Adipocyte (in vitro differentiated cells): ENCODE results near the gene DCTD.

Experiments used
- DNase-seq: peaks from one replicate; pipeline ENCODE4 v3.0.0-alpha.2; 2015; ENCODE audit warnings: low read depth
- H3K27me3 ChIP-seq: replicated peaks from 2 replicates; pipeline ENCODE4 v1.7.0; 2013; ENCODE audit warnings: mild to moderate bottlenecking, low read length, moderate library complexity; ENCODE audit not compliant: control insufficient read depth, insufficient read depth
- H3K36me3 ChIP-seq: 2 replicates; pipeline ENCODE4 v1.7.0; 2013; ENCODE audit warnings: low read length, mild to moderate bottlenecking, moderate library complexity; ENCODE audit not compliant: control insufficient read depth, insufficient read depth, severe bottlenecking
- H3K4me1 ChIP-seq: 2 replicates; pipeline ENCODE4 v1.7.0; 2013; ENCODE audit warnings: mild to moderate bottlenecking, low read length, moderate library complexity; ENCODE audit not compliant: control insufficient read depth, insufficient read depth
- H3K4me3 ChIP-seq: 2 replicates; pipeline ENCODE4 v1.7.0; 2013; ENCODE audit warnings: mild to moderate bottlenecking, low read length, moderate library complexity
- H3K9ac ChIP-seq: 2 replicates; pipeline ENCODE4 v1.7.0; 2013; ENCODE audit warnings: mild to moderate bottlenecking, low read length, moderate library complexity
- H3K9me3 ChIP-seq: 2 replicates; pipeline ENCODE4 v1.7.0; 2013; ENCODE audit warnings: mild to moderate bottlenecking, low read length, moderate library complexity; ENCODE audit not compliant: control insufficient read depth

DCTD gene

GRCh38 chr4:182930889-182931288 is 13.7 kb upstream of the DCTD start:
- H3K9me3 ChIP-seq: no peaks in the 10 kb centered on the region

GRCh38 chr4:182929296-182929695 is 12.1 kb upstream of the DCTD start:
- Histone ChIP-seq H3K27me3 (no peaks in the 10 kb centered on the region), H3K4me3 (no peak overlapping the region), H3K9ac (no peak overlapping the region), H3K9me3 (no peaks in the 10 kb centered on the region), H3K4me1 (no peaks in the 10 kb centered on the region), H3K36me3 (no peaks in the 10 kb centered on the region)
- peak; percentile 79 for DNase-seq

More at GRCh38 chr4:182930889-182931288, 13.7 kb upstream of the DCTD start:
- Histone ChIP-seq H3K4me1 (no peaks in the 10 kb centered on the region), H3K36me3 (no peaks in the 10 kb centered on the region), H3K4me3 (no peak overlapping the region), H3K27me3 (no peaks in the 10 kb centered on the region), H3K9ac (no peak overlapping the region)
- no peak for DNase-seq

GRCh38 chr4:182928061-182928460 is 10.9 kb upstream of the DCTD start:
- no peak for DNase-seq
- no peak overlapping the region for H3K4me3 ChIP-seq
- H3K9ac ChIP-seq: no peak overlapping the region
- no peaks in the 10 kb centered on the region for H3K9me3 ChIP-seq
- H3K27me3 ChIP-seq: no peaks in the 10 kb centered on the region
- peaks cover 2% of the 10 kb centered on the region for H3K4me1 ChIP-seq
- no peaks in the 10 kb centered on the region for H3K36me3 ChIP-seq

- Histone ChIP-seq H3K27me3 (no peaks in the 10 kb centered on the region), H3K9ac (no peak overlapping the region), H3K9me3 (no peaks in the 10 kb centered on the region), H3K36me3 (no peaks in the 10 kb centered on the region), H3K4me1 (peaks cover 3% of the 10 kb centered on the region), H3K4me3 (no peak overlapping the region)
- DNase-seq: no peak
Observed at GRCh38 chr4:182927505-182927904, 10.3 kb upstream of the DCTD start.

GRCh38 chr4:182925855-182926254 is 8.7 kb upstream of the DCTD start:
- H3K4me3 ChIP-seq: no peak overlapping the region
- H3K9ac ChIP-seq: no peak overlapping the region
- DNase-seq: no peak
- peaks cover 3% of the 10 kb centered on the region for H3K4me1 ChIP-seq
- no peaks in the 10 kb centered on the region for H3K27me3 ChIP-seq
- no peaks in the 10 kb centered on the region for H3K36me3 ChIP-seq
- H3K9me3 ChIP-seq: no peaks in the 10 kb centered on the region

GRCh38 chr4:182925298-182925757 is 8.1 kb upstream of the DCTD start:
- Histone ChIP-seq H3K27me3 (no peaks in the 10 kb centered on the region), H3K36me3 (no peaks in the 10 kb centered on the region)

GRCh38 chr4:182924497-182924896 is 7.3 kb upstream of the DCTD start:
- H3K4me1 ChIP-seq: peaks cover 3% of the 10 kb centered on the region
- no peaks in the 10 kb centered on the region for H3K27me3 ChIP-seq
- no peak overlapping the region for H3K4me3 ChIP-seq
- no peak overlapping the region for H3K9ac ChIP-seq
- no peaks in the 10 kb centered on the region for H3K9me3 ChIP-seq
- no peak for DNase-seq
- no peaks in the 10 kb centered on the region for H3K36me3 ChIP-seq

More at GRCh38 chr4:182925298-182925757, 8.1 kb upstream of the DCTD start:
- H3K9me3 ChIP-seq: no peaks in the 10 kb centered on the region
- no peak overlapping the region for H3K4me3 ChIP-seq
- no peak overlapping the region for H3K9ac ChIP-seq
- H3K4me1 ChIP-seq: peaks cover 3% of the 10 kb centered on the region
- DNase-seq: peak; percentile 72

- Histone ChIP-seq H3K9ac (no peak overlapping the region), H3K4me3 (no peak overlapping the region), H3K36me3 (no peaks in the 10 kb centered on the region), H3K4me1 (peaks cover 3% of the 10 kb centered on the region), H3K27me3 (no peaks in the 10 kb centered on the region), H3K9me3 (no peaks in the 10 kb centered on the region)
- no peak for DNase-seq
Observed at GRCh38 chr4:182923796-182924340, 6.7 kb upstream of the DCTD start.

GRCh38 chr4:182923366-182923765 is 6.2 kb upstream of the DCTD start:
- no peak overlapping the region for H3K4me3 ChIP-seq
- no peak overlapping the region for H3K9ac ChIP-seq
- DNase-seq: no peak

GRCh38 chr4:182922501-182923284 is 5.5 kb upstream of the DCTD start:
- H3K4me1 ChIP-seq: peaks cover 10% of the 10 kb centered on the region
- H3K4me3 ChIP-seq: no peak overlapping the region
- no peaks in the 10 kb centered on the region for H3K36me3 ChIP-seq
- DNase-seq: no peak
- H3K27me3 ChIP-seq: no peaks in the 10 kb centered on the region
- H3K9me3 ChIP-seq: no peaks in the 10 kb centered on the region
- no peak overlapping the region for H3K9ac ChIP-seq

More at GRCh38 chr4:182923366-182923765, 6.2 kb upstream of the DCTD start:
- H3K4me1 ChIP-seq: peaks cover 5% of the 10 kb centered on the region
- H3K27me3 ChIP-seq: no peaks in the 10 kb centered on the region
- no peaks in the 10 kb centered on the region for H3K9me3 ChIP-seq
- H3K36me3 ChIP-seq: no peaks in the 10 kb centered on the region

- Histone ChIP-seq H3K4me1 (peaks cover 10% of the 10 kb centered on the region), H3K36me3 (no peaks in the 10 kb centered on the region), H3K27me3 (no peaks in the 10 kb centered on the region), H3K9ac (no peak overlapping the region), H3K4me3 (no peak overlapping the region), H3K9me3 (no peaks in the 10 kb centered on the region)
- no peak for DNase-seq
Observed at GRCh38 chr4:182921608-182922007, 4.4 kb upstream of the DCTD start.
